GM21528 (cell line): ENCODE results near the gene ASIC4.
A peak's percentile ranks its signal among the peaks of the same experiment; 100 is the strongest.

Experiments used
- ATAC-seq: cut with Tn5 transposase; IDR thresholded peaks from one replicate; pipeline ENCODE4 v1.9.1; 2021; ENCODE audit warnings: mild to moderate bottlenecking, moderate library complexity; ENCODE audit not compliant: unreplicated experiment, low FRiP score

Gene ASIC4

GRCh38 chr2:219532378-219532649, 18.0 kb downstream of the ASIC4 start:
- ATAC-seq: no peak

GRCh38 chr2:219533930-219534661, 19.8 kb downstream of the ASIC4 start:
- no peak for ATAC-seq

- ATAC-seq: no peak
Measured at GRCh38 chr2:219536425-219536824, 22.1 kb downstream of the ASIC4 start.

- no peak for ATAC-seq
Measured at GRCh38 chr2:219536967-219537366, 22.7 kb downstream of the ASIC4 start.

- no peak for ATAC-seq
Measured at GRCh38 chr2:219537657-219538488, 23.6 kb downstream of the ASIC4 start.

- no peak for ATAC-seq
Measured at GRCh38 chr2:219538504-219538951, 24.2 kb downstream of the ASIC4 start.

- no peak for ATAC-seq
Measured at GRCh38 chr2:219538956-219539788, 24.9 kb downstream of the ASIC4 start.

GRCh38 chr2:219539926-219540678, 25.8 kb downstream of the ASIC4 start:
- no peak for ATAC-seq

GRCh38 chr2:219540784-219541504, 26.7 kb downstream of the ASIC4 start:
- ATAC-seq: no peak

- peak; percentile 47 for ATAC-seq
Measured at GRCh38 chr2:219541611-219542180, 27.4 kb downstream of the ASIC4 start.

- peak; percentile 44 for ATAC-seq
Measured at GRCh38 chr2:219542931-219543595, 28.8 kb downstream of the ASIC4 start.

GRCh38 chr2:219543596-219544358, 29.5 kb downstream of the ASIC4 start, which contains the start of the genes CHPF and TMEM198:
Gene CHPF (minus strand): TSS chr2:219543809. CDS start chr2:219543538, 271 bp downstream.
Gene TMEM198 (plus strand): TSS chr2:219544028. CDS start chr2:219544728, 700 bp downstream.
- ATAC-seq: peak; percentile 81

GRCh38 chr2:219544567-219544966, 30.3 kb downstream of the ASIC4 start:
- no peak for ATAC-seq

GRCh38 chr2:219545295-219545942, 31.1 kb downstream of the ASIC4 start:
- no peak for ATAC-seq

GRCh38 chr2:219545943-219546352, 31.7 kb downstream of the ASIC4 start:
- ATAC-seq: no peak

- ATAC-seq: no peak
Measured at GRCh38 chr2:219547621-219548020, 33.3 kb downstream of the ASIC4 start.

- ATAC-seq: no peak
Measured at GRCh38 chr2:219548990-219549389, 34.7 kb downstream of the ASIC4 start.
